PC-9 (cell line): ENCODE measurements around the gene FOXC2.

Experiments
- CTCF ChIP-seq: fragments of 200-600 bp; sonication (generic); conservative IDR thresholded peaks from 2 replicates; pipeline ENCODE4 v1.6.1; 2017; ENCODE audit warnings: mixed run types, antibody characterized with exemption, mild to moderate bottlenecking, moderate library complexity
- EZH2 ChIP-seq: fragments of 200-600 bp; sonication (generic); IDR thresholded peaks from 2 replicates; pipeline ENCODE4 v1.8.0; 2017; ENCODE audit warnings: antibody characterized with exemption, low read depth

- TF ChIP-seq CTCF (peak; percentile 88), EZH2 (no peak)
These were observed 46.8 kb upstream of the FOXC2 start for GRCh38 chr16:86519649-86520316.
